VCaP (cell line): Measurements from ENCODE around the gene COL20A1.
A peak's percentile ranks its signal among the peaks of the same experiment; 100 is the strongest.
"Not testable (repeated sequence)": the region's sequence is repeated elsewhere in the genome, so short reads cannot be mapped to it uniquely, and the experiment has no call there.

Experiments
- H3K27ac ChIP-seq: fragments of 450-650 bp; 2 replicates; pipeline ENCODE4 v1.5.1; 2017
- TF ChIP-seq, protein P1 (sequence below): fragments of 450-650 bp; conservative IDR thresholded peaks from 2 replicates; pipeline ENCODE4 v1.5.1; 2017; ENCODE audit warnings: mild to moderate bottlenecking, moderate library complexity

COL20A1 gene

DNA sequence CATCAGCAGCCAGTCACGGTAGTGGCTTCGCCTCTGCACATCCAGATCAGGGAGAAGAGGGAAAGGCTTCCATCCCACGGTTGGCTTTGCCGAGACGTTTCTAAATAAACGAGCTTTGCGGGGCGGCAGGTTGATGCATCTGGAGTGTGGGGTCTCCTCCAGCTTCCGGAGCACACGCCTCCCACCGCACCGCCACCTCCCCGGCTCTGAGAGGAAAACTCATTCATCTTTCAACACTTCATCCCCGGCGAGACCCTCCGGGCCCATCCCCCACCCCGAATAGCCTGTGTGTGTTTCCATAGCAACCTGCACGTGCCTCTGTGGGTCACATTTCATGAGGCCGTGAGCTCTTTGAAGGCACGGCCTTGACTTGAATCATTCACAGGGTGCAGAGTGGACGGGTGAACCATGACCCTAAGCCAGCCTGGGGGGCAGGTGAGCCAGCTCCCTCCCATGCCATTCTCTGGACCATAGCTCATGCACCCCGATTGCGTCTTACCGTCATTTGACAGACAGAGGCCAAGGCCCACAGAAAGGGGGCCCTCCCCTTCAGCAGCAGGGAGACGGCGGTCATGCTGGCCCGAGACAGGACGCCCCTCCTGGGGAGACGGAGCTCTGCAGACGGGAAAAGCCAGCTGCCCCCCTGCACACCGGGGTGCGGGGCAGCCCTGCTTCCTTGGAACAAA lies 84.4 kb downstream of the COL20A1 start:
- TF ChIP-seq, protein P1, sequence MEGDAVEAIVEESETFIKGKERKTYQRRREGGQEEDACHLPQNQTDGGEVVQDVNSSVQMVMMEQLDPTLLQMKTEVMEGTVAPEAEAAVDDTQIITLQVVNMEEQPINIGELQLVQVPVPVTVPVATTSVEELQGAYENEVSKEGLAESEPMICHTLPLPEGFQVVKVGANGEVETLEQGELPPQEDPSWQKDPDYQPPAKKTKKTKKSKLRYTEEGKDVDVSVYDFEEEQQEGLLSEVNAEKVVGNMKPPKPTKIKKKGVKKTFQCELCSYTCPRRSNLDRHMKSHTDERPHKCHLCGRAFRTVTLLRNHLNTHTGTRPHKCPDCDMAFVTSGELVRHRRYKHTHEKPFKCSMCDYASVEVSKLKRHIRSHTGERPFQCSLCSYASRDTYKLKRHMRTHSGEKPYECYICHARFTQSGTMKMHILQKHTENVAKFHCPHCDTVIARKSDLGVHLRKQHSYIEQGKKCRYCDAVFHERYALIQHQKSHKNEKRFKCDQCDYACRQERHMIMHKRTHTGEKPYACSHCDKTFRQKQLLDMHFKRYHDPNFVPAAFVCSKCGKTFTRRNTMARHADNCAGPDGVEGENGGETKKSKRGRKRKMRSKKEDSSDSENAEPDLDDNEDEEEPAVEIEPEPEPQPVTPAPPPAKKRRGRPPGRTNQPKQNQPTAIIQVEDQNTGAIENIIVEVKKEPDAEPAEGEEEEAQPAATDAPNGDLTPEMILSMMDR: no peak
- no peak overlapping the region for H3K27ac ChIP-seq

DNA sequence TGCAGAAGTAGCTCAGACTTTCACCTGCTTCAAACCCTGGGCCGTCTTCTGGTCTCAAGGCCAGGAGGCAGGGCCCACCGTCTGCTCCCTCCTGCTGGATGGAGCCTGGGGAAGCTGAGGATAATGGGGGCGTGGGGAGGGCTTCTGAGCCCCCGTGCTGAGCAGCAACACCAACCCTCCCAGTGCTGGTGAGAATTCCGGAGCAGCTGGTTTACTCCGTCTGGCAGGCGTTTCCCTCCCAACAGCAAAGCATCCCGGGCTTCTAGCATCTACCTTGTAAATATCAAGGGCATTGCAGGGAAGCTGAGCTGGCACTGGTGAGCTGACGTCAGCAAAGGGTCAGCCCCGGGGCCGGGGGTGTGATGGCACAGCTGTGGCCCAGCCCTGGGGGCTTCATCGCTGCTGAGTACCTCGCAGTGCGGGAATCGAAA lies 85.0 kb downstream of the COL20A1 start:
- TF ChIP-seq, protein P1: no peak
- no peak overlapping the region for H3K27ac ChIP-seq

DNA sequence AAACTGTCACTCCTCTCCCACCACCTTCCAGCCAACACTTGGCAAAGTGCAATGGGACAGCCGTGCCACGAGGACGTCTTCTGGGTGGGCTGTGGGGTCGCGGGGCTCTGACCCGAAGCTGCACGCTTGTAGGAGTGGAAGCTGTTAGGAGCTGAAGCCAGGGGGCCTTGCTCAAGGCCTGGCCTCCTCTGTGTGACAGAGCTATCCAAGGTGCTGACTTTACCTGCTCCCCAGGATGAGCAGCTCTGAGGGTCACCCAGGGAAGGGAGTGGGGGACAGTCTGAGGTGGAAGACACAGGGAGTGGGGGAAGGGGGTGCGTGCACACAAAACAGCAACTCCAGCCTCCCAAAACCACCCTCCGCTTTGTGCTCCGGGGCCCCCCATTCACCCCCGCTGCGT lies 85.6 kb downstream of the COL20A1 start:
- TF ChIP-seq, protein P1: no peak
- no peak overlapping the region for H3K27ac ChIP-seq

DNA sequence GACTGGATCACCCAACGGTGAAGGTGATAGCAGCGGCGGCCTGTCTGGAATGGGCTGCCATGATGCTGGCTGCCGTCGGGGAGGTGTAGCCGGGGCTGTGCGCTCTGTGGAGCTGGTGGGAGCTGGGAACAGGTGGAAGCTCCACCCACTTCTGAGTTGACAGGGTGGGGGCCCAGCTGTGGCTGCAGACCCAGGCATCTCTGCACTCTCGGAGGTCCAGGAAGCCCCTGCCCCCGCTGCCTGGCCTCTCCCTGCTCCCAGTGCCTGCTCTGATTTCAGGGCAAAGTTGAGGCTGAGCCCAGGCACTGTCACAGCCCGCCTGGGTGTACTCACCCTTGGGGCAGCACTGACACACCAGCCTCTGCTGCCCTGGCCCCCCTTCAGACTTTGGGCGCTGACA lies 86.3 kb downstream of the COL20A1 start:
- TF ChIP-seq, protein P1: no peak
- H3K27ac ChIP-seq: no peak overlapping the region

DNA sequence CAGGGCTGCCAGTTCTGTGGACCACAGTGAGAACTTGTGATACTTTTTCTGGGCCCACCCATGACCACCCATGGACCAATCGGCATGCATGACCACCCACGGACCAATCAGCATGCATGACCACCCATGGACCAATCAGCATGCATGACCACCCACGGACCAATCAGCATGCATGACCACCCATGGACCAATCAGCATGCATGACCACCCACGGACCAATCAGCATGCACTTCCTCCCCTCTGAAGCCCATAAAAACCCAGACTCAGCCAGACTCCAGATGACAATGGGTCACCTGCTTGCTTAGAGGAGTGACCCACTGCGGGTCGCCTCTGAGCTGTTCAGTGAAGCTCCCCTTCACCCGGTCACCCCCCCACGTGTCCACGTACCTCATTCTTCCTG lies 86.9 kb downstream of the COL20A1 start:
- not testable (repeated sequence) for H3K27ac ChIP-seq

DNA sequence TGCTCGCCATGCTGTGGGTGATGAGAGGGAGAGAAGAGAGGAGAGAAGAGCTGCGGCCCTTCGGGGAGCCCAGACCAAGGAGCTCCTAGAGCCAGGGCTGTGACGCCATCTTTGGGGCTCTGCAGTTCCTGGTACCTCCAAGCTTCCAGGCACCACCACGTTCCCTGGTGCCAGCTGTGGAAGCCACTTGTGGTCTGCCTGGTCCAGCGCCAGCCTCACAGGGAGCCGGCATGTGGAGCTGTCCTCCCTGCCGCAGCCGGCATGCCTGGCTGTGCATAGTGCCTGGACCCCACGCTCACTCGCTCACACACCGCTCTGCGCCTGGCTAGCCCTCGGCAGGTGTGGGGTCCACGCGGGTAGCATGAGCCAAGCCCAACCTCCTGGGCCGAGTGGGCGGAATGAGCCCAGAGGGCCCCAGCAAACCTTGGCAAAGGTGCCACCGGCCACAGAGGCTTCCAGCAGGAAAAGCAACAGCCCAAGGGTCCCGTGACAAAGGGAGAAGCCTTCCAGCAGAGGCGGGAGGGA lies 87.4 kb downstream of the COL20A1 start:
- TF ChIP-seq, protein P1: no peak
- H3K27ac ChIP-seq: no peak overlapping the region

DNA sequence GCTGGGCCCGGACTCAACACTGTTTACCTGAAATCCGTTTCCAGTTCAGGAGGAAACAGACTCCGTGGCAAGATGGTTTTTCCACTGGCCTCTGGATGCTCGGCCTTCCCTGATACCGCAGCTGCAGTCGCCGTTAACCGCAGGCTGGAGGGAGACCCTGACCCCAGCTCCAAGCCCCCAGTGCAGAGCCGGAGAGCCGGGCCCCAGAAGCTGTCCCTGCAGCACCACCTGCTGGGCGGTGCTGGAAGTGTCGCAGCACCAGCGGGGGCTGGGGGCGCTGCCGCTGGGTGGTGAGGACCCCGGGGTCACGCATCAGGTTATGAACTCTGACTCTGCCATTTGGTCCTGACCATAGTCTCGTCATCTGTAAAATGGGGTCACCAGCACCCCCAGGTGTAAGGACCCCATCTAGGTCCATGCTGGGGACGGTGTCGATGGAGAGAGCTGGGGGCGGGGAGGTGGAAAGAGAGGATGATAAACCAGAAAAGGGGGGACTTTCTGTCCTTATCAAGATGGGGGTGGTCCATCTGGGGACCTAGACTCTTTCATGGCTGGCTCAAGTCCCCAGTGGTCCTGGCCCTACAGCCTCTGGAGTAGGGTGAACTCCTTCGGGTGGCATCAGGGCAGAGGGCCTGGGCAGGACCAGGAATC lies 88.9 kb downstream of the COL20A1 start:
- no peak overlapping the region for H3K27ac ChIP-seq
- TF ChIP-seq, protein P1: peak; percentile 98
